GM19395 (cell line): Measurements from ENCODE around the gene RBM3.
A peak's percentile ranks its signal among the peaks of the same experiment; 100 is the strongest.

Experiments used
- ATAC-seq: cut with Tn5 transposase; IDR thresholded peaks from one replicate; pipeline ENCODE4 v1.9.1; 2021; ENCODE audit warnings: mild to moderate bottlenecking, moderate library complexity; ENCODE audit not compliant: unreplicated experiment

Gene RBM3

DNA sequence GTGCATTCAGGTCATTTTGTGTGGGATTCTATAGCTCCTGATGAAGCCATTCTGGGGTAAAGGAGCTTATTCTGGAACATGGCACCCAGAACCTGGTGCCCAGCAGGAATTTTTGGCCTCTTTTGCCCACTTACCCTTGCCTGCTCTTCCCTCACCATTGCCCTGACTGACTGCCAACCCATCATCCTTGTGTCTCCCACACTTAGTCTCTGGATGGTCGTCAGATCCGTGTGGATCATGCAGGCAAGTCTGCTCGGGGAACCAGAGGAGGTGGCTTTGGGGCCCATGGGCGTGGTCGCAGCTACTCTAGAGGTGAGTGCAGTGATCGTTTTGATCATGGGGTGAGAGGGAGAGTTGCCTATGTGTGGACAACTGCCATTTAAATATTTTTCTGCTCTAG is 1.8 kb downstream of the RBM3 start:
- no peak for ATAC-seq

- ATAC-seq, result no peak
Measured at GRCh38 chrX:48578661-48579128, 4.4 kb downstream of the RBM3 start.

DNA sequence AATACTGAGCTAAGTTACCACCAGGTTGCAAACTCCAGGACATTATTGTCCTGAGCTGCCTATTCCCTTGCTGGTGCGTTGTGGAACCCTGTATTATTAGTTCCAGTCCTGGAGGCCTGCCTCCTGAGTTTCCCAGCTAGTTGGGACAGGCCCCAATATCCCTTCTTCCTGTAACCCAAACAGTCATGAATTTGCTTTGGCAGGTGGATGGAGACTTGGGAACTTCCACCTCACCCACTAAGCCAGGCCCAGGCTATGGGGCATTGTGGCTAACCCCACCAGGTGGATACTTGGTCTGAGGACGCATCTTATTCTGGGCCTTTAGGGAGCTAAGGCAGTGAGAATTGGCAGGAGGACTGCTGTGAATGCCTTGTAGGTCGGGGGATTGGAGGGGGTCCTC is 5.0 kb downstream of the RBM3 start:
- no peak for ATAC-seq

GRCh38 chrX:48580662-48581061 is 6.4 kb downstream of the RBM3 start:
- no peak for ATAC-seq

- no peak for ATAC-seq
Measured at GRCh38 chrX:48584698-48585097, 10.4 kb downstream of the RBM3 start.

- no peak for ATAC-seq
Measured at GRCh38 chrX:48589482-48590162, 15.3 kb downstream of the RBM3 start.

GRCh38 chrX:48590203-48591103 is 16.2 kb downstream of the RBM3 start:
- no peak for ATAC-seq

- ATAC-seq, result no peak
Measured at GRCh38 chrX:48591255-48591791, 17.0 kb downstream of the RBM3 start.

DNA sequence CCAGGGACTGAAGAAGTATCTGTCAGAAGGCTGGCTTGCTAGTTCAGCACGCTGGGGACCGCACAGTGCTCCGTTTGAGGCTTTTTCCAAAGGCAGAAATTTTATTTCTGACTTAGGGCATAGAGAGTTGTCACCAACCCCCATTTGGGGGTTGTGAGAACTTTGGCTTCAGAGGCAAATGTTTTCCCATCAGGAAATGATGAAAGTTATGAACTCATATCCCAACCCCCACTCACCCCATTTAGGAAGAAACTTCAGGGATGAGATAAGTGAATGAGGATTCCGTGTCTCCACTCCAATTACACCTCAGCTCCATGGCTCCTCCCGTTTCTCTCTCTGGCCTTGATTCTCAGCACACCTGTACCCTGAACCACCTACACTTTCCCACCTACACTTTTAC is 18.7 kb downstream of the RBM3 start:
- no peak for ATAC-seq

GRCh38 chrX:48595929-48596328 is 21.6 kb downstream of the RBM3 start:
- ATAC-seq, result no peak

DNA sequence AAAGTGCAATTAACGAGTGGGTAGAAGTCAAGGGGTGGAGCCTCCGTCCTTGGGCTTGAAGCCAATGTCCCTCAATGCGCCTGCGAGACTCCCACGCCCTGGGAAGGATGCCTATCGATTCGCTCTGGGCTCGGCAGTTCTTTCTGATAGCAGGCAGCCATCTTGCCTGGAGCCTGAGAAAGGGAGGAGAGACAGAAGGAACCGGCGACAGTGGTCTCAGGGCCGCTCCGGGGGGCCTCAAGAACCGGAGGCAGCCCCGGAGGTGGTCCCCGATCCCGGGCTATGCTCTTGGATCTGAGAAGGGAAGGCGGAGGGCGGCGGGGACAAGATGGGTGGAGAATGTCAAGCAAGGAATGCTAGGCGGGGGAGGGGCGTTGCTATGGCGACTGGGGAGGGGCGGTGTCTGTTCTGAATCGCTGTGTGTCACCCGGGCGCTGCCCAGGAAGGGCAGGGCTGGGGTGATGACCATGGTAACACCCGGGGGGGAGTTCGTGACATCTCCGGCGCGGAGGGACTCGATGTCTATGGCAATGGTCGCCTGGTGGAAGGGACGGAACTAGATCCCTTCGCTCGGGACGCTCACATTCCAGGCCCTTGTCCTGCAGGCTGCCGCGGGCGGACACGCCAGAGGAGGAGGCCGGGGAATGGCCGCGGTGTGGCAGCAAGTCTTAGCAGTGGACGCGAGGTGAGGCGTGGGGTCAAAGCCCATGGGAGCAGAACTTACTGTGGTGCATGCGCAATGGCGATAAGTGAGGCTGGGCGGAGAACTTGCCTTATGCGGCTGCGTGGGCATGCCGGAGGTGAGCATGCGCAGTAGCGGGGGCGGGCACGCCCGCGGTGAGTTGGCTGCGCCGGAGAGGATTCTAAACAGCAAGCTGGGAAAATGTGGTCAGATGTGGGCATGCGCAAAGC is 23.3 kb downstream of the RBM3 start, which contains the start of gene WDR13:
TSS of gene WDR13 (plus strand) at position 140 of the 912 bp plus-strand sequence. CDS start at position 645, 505 bp downstream.
- ATAC-seq, result peak; percentile 79

DNA sequence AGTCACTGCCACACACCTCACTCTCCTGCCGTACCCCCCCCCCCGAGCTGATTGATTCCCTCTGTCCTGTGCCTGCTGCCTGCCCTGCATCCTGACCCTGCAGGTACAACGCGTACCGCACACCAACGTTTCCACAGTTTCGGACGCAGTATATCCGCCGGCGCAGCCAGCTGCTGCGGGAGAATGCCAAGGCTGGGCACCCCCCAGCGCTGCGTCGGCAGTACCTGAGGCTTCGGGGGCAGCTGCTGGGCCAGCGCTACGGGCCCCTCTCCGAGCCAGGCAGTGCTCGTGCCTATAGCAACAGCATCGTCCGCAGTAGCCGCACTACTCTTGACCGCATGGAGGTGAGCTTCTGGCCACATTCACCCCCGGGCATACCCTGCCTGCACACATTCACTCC is 24.3 kb downstream of the RBM3 start:
- no peak for ATAC-seq

- ATAC-seq, result no peak
Measured at GRCh38 chrX:48599341-48599740, 25.1 kb downstream of the RBM3 start.

DNA sequence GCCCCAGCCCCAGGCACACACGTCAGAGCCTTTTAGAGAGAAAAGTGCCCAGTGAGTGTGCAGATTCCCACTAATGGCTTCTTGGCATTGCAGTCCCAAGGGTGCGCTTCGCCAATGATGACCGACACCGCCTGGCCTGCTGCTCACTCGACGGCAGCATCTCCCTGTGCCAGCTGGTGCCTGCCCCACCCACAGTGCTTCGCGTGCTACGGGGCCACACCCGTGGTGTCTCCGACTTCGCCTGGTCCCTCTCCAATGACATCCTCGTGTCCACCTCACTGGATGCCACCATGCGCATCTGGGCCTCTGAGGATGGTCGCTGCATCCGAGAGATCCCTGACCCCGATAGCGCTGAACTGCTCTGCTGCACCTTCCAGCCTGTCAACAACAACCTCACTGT is 25.9 kb downstream of the RBM3 start:
- ATAC-seq, result no peak

DNA sequence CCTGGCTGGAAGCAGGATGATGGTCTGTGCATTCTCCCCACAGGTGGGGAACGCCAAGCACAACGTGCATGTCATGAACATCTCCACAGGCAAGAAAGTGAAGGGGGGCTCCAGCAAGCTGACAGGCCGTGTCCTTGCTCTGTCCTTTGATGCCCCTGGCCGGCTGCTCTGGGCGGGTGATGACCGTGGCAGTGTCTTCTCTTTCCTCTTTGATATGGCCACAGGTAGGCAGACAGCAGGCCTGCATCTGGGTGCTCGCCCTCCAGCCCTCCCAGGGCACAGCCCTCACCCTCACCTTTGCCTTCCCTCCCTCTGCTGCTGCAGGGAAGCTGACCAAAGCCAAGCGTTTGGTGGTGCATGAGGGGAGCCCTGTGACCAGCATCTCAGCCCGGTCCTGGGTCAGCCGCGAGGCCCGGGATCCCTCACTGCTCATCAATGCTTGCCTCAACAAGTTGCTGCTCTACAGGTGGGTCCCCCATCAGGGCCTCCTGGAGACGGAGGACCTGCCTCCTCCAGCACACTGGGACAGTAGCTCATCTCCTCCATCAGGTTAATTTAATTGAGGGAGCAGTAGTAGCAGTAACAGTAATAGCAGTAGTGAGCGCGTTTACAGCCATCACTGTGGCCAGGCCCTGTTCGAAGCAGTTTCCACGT is 27.6 kb downstream of the RBM3 start:
- ATAC-seq, result no peak

DNA sequence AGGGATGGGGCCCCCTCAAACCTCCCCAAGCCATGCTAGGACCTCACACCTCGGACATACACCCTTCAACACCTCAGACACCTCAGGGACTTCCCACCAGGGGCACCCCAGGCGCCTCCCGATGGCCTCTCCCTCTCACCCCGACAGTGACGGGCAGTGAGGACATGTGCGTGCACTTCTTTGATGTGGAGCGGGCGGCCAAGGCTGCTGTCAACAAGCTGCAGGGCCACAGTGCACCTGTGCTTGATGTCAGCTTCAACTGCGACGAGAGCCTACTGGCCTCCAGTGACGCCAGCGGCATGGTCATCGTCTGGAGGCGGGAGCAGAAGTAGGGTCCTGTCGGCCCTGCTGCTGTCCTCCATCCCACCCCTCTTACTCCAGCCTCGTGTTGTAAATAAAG is 30.4 kb downstream of the RBM3 start:
- ATAC-seq, result no peak

DNA sequence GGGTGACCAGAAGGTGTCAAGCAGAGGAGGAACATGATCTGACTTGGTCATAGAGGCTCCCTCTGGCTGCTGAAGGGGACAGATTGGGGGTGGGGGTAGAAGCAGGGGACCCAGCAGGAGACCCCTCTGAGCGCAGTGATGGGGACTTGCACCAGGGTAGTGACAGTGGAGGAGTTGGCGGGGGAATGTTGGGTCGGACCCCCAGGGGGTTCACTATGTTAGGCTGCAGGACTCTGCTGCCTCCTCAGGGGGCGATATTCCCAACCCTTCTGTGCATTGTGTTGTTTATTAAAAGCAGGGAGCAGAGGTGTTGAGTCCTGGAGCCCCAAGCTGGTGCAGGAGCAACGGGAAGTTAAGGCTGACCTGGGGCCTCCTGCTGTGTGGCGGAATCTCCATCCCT is 31.8 kb downstream of the RBM3 start:
- no peak for ATAC-seq

DNA sequence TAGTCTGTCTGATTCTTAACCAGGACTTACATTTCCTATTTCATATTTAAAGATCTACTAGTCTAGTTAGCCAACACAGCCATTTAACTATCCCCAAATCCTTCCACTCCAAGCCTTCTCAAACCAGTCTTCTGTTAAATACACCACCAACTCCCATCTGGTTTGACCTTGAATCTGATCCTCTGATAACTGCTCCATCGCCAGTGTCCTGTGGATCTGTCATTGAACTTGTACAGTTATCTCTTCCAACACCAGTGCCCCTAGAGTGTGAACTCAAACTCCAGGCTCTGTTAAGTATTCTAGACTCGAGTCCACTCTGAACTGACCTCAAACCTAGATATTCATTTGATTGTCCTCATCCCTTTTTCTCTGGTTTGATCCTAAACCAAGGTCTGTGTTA is 37.4 kb downstream of the RBM3 start:
- no peak for ATAC-seq

DNA sequence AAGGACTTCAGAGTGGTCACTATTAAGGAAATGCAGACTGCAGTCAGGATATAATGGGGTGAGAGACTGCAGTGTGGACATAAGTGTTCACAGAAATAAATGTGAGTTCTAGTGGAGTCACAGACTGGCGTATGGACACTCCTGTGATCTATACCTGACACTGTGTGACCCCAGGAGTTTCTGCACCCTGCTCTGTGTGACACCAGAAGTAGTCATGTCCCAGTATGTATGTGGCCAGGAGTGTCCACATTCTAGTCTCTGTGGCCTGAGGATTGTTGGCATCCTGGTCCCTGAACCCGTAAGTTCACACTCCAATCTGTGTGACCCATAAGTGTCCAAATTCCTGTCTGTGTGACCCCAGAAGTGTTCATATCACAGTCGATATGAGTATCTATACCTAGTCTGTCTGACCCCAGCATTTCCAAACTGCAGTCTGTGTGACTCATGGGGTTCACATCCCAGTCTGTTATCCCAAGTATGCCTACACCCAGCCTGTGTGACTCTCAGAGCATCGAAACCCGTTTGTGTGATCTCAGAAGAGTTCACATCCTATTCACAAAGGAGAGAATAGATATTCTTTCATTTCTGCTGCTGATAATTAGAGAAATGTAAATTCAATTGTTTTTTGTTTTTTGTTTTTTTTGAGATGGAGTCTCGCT is 39.3 kb downstream of the RBM3 start:
- no peak for ATAC-seq

GRCh38 chrX:48616576-48616975 is 42.3 kb downstream of the RBM3 start:
- no peak for ATAC-seq
